WTC11 (cell line): ENCODE results near the gene MPC1. TPM values are rescaled to one million over a fixed set of nuclear protein-coding genes. Genes with fewer than 3 reads are reported as not detected.

Experiments
- ATAC-seq: fragments of 200-7000 bp; cut with Tn5 transposase; 2 replicates; pipeline ENCODE4 v1.10.0; 2021; ENCODE audit warnings: mild to moderate bottlenecking, moderate library complexity
- CTCF ChIA-PET: fragments of 300-600 bp; sonication (Branson Sonifier 250); formaldehyde crosslinking; loops from one replicate; lab custom pipeline; 2021; ENCODE audit warnings: antibody characterized with exemption; lab: Charles Lee
- POLR2A ChIA-PET: fragments of 350-600 bp; sonication (Branson Sonifier 250); formaldehyde crosslinking; loops from one replicate; lab custom pipeline; 2021; ENCODE audit warnings: antibody characterized with exemption; lab: Charles Lee
- DNase-seq: peaks from one replicate; pipeline ENCODE4 v3.0.0; 2021; ENCODE audit warnings: low spot score
- H3K27ac Mint-ChIP-seq: 2 replicates; pipeline ENCODE4 v1.8.0; 2021; ENCODE audit warnings: mixed read lengths
- H3K27me3 Mint-ChIP-seq: 2 replicates; pipeline ENCODE4 v1.8.0; 2021; ENCODE audit warnings: low read depth, mild to moderate bottlenecking, moderate library complexity, mixed read lengths
- H3K36me3 Mint-ChIP-seq: 2 replicates; pipeline ENCODE4 v1.8.0; 2021; ENCODE audit warnings: mixed read lengths
- H3K4me1 Mint-ChIP-seq: 2 replicates; pipeline ENCODE4 v1.8.0; 2022; ENCODE audit warnings: mixed read lengths
- H3K4me3 Mint-ChIP-seq: 2 replicates; pipeline ENCODE4 v1.8.0; 2021; ENCODE audit warnings: mild to moderate bottlenecking, moderate library complexity, mixed read lengths
- H3K9me3 Mint-ChIP-seq: 2 replicates; pipeline ENCODE4 v1.8.0; 2021; ENCODE audit warnings: mixed read lengths
- ATF1 ChIP-seq: sonication (generic); formaldehyde crosslinking; IDR thresholded peaks from 2 replicates; pipeline ENCODE4 v1.8.1; 2023; ENCODE audit warnings: mild to moderate bottlenecking, moderate library complexity, missing genetic modification reagents
- ETV6 ChIP-seq: sonication (generic); formaldehyde crosslinking; IDR thresholded peaks from 2 replicates; pipeline ENCODE4 v1.8.1; 2022; ENCODE audit warnings: mild to moderate bottlenecking, missing genetic modification reagents
- FOXJ3 ChIP-seq: sonication (generic); formaldehyde crosslinking; IDR thresholded peaks from 2 replicates; pipeline ENCODE4 v1.9.0; 2021; ENCODE audit warnings: missing genetic modification reagents, mild to moderate bottlenecking, borderline replicate concordance
- FOXK1 ChIP-seq: sonication (generic); formaldehyde crosslinking; IDR thresholded peaks from 2 replicates; pipeline ENCODE4 v1.8.0; 2022; ENCODE audit warnings: mild to moderate bottlenecking, moderate library complexity, missing genetic modification reagents
- GABPB1 ChIP-seq: sonication (generic); formaldehyde crosslinking; IDR thresholded peaks from 2 replicates; pipeline ENCODE4 v1.8.1; 2023; ENCODE audit warnings: mild to moderate bottlenecking, missing genetic modification reagents
- GRHL2 ChIP-seq: fragments of 250-450 bp; sonication (Bioruptor Pico); IDR thresholded peaks from 2 replicates; pipeline ENCODE4 v1.8.0; 2022; ENCODE audit warnings: mild to moderate bottlenecking, moderate library complexity; ENCODE audit not compliant: insufficient replicate concordance, severe bottlenecking
- IRF2 ChIP-seq: sonication (generic); formaldehyde crosslinking; IDR thresholded peaks from 2 replicates; pipeline ENCODE4 v1.8.0; 2022; ENCODE audit warnings: low read depth, missing genetic modification reagents, borderline replicate concordance
- MXD4 ChIP-seq: fragments of 250-450 bp; sonication (Bioruptor Pico); IDR thresholded peaks from 2 replicates; pipeline ENCODE4 v1.8.0; 2021; ENCODE audit warnings: mild to moderate bottlenecking, moderate library complexity, borderline replicate concordance
- NFE2L1 ChIP-seq: sonication (generic); formaldehyde crosslinking; IDR thresholded peaks from 2 replicates; pipeline ENCODE4 v1.8.1; 2023; ENCODE audit warnings: missing genetic modification reagents
- NFYB ChIP-seq: sonication (generic); formaldehyde crosslinking; conservative IDR thresholded peaks from 2 replicates; pipeline ENCODE4 v1.8.0; 2022; ENCODE audit warnings: low read depth, missing genetic modification reagents
- NR2C2 ChIP-seq: sonication (generic); formaldehyde crosslinking; IDR thresholded peaks from 2 replicates; pipeline ENCODE4 v1.8.0; 2022; ENCODE audit warnings: mild to moderate bottlenecking, missing genetic modification reagents
- PREB ChIP-seq: sonication (generic); formaldehyde crosslinking; IDR thresholded peaks from 2 replicates; pipeline ENCODE4 v1.8.1; 2022; ENCODE audit warnings: mild to moderate bottlenecking, missing genetic modification reagents, moderate library complexity, borderline replicate concordance
- SMAD4 ChIP-seq: sonication (generic); formaldehyde crosslinking; IDR thresholded peaks from 2 replicates; pipeline ENCODE4 v1.8.0; 2022; ENCODE audit warnings: mild to moderate bottlenecking, missing genetic modification reagents
- TEAD4 ChIP-seq: sonication (generic); formaldehyde crosslinking; IDR thresholded peaks from 2 replicates; pipeline ENCODE4 v1.8.0; 2022; ENCODE audit warnings: mild to moderate bottlenecking, missing genetic modification reagents
- ZNF232 ChIP-seq: sonication (generic); formaldehyde crosslinking; IDR thresholded peaks from 2 replicates; pipeline ENCODE4 v1.8.0; 2022; ENCODE audit warnings: mild to moderate bottlenecking, missing genetic modification reagents
- ZNF396 ChIP-seq: fragments of 250-450 bp; sonication (Bioruptor Pico); IDR thresholded peaks from 2 replicates; pipeline ENCODE4 v1.8.0; 2021; ENCODE audit warnings: mild to moderate bottlenecking, moderate library complexity, borderline replicate concordance
- ZNF423 ChIP-seq: fragments of 250-450 bp; sonication (Bioruptor Pico); IDR thresholded peaks from 2 replicates; pipeline ENCODE4 v2.1.2; 2022; ENCODE audit warnings: mild to moderate bottlenecking, moderate library complexity
- ZNF512 ChIP-seq: sonication (generic); formaldehyde crosslinking; IDR thresholded peaks from 2 replicates; pipeline ENCODE4 v1.8.1; 2022; ENCODE audit warnings: missing genetic modification reagents, borderline replicate concordance
- total RNA-seq: library from RNA; stranded (reverse); gene quantifications from 3 replicates; pipeline ENCODE4 v1.2.3, GENCODE V29; 2021
- TF ChIP-seq, protein P1 (sequence below): sonication (generic); formaldehyde crosslinking; IDR thresholded peaks from 2 replicates; pipeline ENCODE4 v1.8.1; 2022; ENCODE audit warnings: mild to moderate bottlenecking, moderate library complexity, missing genetic modification reagents
- TF ChIP-seq, protein P2 (sequence below): sonication (generic); formaldehyde crosslinking; IDR thresholded peaks from 2 replicates; pipeline ENCODE4 v1.8.1; 2023; ENCODE audit warnings: mild to moderate bottlenecking, missing genetic modification reagents
- TF ChIP-seq, protein P3 (sequence below): sonication (generic); formaldehyde crosslinking; IDR thresholded peaks from 2 replicates; pipeline ENCODE4 v1.8.0; 2022; ENCODE audit warnings: mild to moderate bottlenecking, missing genetic modification reagents
- TF ChIP-seq, protein P4 (sequence below): sonication (generic); formaldehyde crosslinking; IDR thresholded peaks from 2 replicates; pipeline ENCODE4 v1.8.0; 2022; ENCODE audit warnings: mild to moderate bottlenecking, missing genetic modification reagents

MPC1 gene
- total RNA-seq, 1 experiment from 2014 or later = 10.7 TPM

DNA sequence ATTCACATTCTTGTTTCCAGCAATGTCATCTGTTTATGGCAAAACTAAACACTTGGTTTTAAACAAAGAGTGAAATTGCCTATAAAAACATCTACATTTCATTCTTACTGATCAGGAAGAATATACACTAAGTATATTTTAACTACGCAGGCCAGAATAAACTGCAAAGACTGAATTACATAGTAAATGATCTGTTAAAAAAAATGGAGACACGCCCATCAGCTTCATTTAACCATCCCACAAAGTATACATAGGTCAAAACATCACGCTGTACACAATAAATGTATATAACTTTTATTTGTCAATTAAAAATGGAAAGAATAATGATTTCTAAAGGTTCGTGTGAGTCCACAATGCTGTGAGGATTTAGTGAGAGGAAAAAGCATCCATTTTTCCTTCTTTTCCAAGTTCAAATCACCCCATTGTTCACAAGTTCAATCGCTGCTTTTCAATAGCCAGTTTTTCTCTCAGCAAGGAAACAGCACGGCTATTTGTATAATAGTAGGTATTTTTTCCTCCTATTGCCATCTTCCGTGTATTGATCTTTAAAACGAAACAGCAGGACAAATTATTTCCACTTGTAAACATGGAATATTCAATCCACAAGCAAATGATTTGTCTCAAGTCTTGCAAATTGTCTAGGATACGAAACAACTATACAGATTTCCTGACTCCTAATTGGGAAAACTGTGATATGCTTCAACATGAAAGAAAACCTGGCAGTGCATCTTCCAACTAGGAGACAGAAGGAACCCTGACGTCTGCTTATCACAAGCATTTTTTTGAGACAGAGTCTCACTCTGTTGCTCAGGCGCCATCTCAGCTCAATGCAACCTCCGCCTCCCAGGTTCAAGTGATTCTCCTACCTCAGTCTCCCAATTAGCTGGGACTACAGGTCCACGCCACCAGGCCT is 51.0 kb downstream of the MPC1 start:
- no peaks in the 10 kb centered on the region for H3K9me3 Mint-ChIP-seq
- ATAC-seq (no peak), DNase-seq (no peak)
- peaks cover 25% of the 10 kb centered on the region for H3K36me3 Mint-ChIP-seq
- no peak overlapping the region for H3K4me3 Mint-ChIP-seq
- ChIA-PET POLR2A (interaction anchor here (0.9 kb wide), 1 partner anchor 50 kb away, joined by 3 read pairs; no protein-coding TSS in a partner anchor), CTCF (no interaction called here)
- TF ChIP-seq, protein P1, sequence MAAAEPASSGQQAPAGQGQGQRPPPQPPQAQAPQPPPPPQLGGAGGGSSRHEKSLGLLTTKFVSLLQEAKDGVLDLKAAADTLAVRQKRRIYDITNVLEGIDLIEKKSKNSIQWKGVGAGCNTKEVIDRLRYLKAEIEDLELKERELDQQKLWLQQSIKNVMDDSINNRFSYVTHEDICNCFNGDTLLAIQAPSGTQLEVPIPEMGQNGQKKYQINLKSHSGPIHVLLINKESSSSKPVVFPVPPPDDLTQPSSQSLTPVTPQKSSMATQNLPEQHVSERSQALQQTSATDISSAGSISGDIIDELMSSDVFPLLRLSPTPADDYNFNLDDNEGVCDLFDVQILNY (CRISPR knock-in tag) = no peak
- TF ChIP-seq TEAD4 (CRISPR knock-in tag) = no peak
- no peak for TF ChIP-seq GRHL2
- no peak for TF ChIP-seq FOXJ3
- TF ChIP-seq PREB = no peak
- no peak for TF ChIP-seq NFE2L1 (CRISPR knock-in tag)
- no peak for TF ChIP-seq ETV6 (CRISPR knock-in tag)
- TF ChIP-seq NFYB = no peak
- no peak for TF ChIP-seq FOXK1
- no peak for TF ChIP-seq MXD4 (CRISPR knock-in tag)
- no peak for TF ChIP-seq SMAD4
- no peak for TF ChIP-seq ZNF396 (CRISPR knock-in tag)
- TF ChIP-seq ZNF512 (CRISPR knock-in tag) = no peak
- no peak for TF ChIP-seq NR2C2 (CRISPR knock-in tag)
- TF ChIP-seq IRF2 (CRISPR knock-in tag) = no peak
- H3K27me3 Mint-ChIP-seq = no peaks in the 10 kb centered on the region
- peak overlapping the region; percentile 51 for H3K27ac Mint-ChIP-seq
- peaks cover 47% of the 10 kb centered on the region for H3K4me1 Mint-ChIP-seq

- ChIA-PET CTCF (interaction anchor here (0.6 to 1.0 kb wide), 9 partner anchors 17 to 70 kb away, joined by 3 to 11 read pairs (median 5); no protein-coding TSS in a partner anchor), POLR2A (interaction anchor here (0.9 kb wide), 1 partner anchor 51 kb away, joined by 3 read pairs; no protein-coding TSS in a partner anchor)
- Mint-ChIP-seq H3K36me3 (peaks cover 23% of the 10 kb centered on the region), H3K27me3 (no peaks in the 10 kb centered on the region), H3K9me3 (no peaks in the 10 kb centered on the region), H3K4me3 (peak overlapping the region; percentile 37), H3K27ac (peak overlapping the region; percentile 93), H3K4me1 (peaks cover 55% of the 10 kb centered on the region)
- peak; percentile 99 for ATAC-seq
- peak; percentile 90 for DNase-seq
- TF ChIP-seq ATF1 = no peak
- TF ChIP-seq ZNF423 = peak; percentile 53; the same call in 1 of the 2 replicates
- TF ChIP-seq NFYB = peak; percentile 44; the same call in 1 of the 2 replicates
- TF ChIP-seq ZNF232 (CRISPR knock-in tag) = peak; percentile 49; the same call in 1 of the 2 replicates
- TF ChIP-seq, protein P2, sequence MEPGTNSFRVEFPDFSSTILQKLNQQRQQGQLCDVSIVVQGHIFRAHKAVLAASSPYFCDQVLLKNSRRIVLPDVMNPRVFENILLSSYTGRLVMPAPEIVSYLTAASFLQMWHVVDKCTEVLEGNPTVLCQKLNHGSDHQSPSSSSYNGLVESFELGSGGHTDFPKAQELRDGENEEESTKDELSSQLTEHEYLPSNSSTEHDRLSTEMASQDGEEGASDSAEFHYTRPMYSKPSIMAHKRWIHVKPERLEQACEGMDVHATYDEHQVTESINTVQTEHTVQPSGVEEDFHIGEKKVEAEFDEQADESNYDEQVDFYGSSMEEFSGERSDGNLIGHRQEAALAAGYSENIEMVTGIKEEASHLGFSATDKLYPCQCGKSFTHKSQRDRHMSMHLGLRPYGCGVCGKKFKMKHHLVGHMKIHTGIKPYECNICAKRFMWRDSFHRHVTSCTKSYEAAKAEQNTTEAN = no peak
- TF ChIP-seq, protein P3, sequence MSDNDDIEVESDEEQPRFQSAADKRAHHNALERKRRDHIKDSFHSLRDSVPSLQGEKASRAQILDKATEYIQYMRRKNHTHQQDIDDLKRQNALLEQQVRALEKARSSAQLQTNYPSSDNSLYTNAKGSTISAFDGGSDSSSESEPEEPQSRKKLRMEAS (CRISPR knock-in tag) = peak; percentile 43; the same call in 1 of the 2 replicates
- peak; percentile 43; the same call in 1 of the 2 replicates for TF ChIP-seq GABPB1 (CRISPR knock-in tag)
- TF ChIP-seq, protein P4, sequence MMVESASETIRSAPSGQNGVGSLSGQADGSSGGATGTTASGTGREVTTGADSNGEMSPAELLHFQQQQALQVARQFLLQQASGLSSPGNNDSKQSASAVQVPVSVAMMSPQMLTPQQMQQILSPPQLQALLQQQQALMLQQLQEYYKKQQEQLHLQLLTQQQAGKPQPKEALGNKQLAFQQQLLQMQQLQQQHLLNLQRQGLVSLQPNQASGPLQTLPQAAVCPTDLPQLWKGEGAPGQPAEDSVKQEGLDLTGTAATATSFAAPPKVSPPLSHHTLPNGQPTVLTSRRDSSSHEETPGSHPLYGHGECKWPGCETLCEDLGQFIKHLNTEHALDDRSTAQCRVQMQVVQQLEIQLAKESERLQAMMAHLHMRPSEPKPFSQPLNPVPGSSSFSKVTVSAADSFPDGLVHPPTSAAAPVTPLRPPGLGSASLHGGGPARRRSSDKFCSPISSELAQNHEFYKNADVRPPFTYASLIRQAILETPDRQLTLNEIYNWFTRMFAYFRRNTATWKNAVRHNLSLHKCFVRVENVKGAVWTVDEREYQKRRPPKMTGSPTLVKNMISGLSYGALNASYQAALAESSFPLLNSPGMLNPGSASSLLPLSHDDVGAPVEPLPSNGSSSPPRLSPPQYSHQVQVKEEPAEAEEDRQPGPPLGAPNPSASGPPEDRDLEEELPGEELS (CRISPR knock-in tag) = peak; percentile 56; the same call in 1 of the 2 replicates
- TF ChIP-seq ETV6 (CRISPR knock-in tag) = peak; percentile 68; the same call in 1 of the 2 replicates
Observed at GRCh38 chr6:166330612-166331011, 52.1 kb downstream of the MPC1 start.
